ENCODE results near the gene CHRNB4. TPM values are rescaled to one million over a fixed set of nuclear protein-coding genes. Genes with fewer than 3 reads are reported as not detected.

CHRNB4 gene
- total RNA-seq, 1 experiment from 2014 or later = 0.13 TPM

DNA sequence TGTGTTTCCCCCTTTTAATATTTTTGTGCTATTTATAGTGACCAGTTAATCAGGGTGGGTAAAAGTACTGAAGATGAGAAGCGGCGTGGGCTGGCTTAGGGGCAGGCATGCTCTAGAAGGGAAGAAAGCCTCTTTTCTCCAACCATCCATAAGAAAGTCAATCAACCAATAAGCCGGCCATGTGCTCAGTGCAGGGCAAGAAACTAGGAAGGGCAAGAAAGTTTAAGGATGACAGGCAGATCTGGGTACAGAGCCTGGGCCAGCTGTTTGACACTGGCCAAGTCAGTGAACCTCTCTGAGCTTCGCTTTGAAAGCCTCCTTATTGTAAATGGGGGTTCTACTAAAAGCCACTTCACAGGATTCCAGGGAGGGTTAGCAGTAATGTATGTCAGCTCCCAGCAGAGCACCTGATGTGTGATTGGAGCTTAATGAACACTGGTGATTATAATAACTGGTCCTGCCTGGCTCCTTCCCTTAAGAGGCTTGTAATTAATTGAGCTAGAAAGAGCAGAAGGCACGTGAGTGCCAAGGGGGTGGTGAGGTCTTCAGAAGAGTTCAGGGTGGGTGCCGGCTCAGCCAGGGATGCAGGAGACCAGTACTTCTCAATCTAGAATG, 14.5 kb downstream of the CHRNB4 start:
- H3F3A ChIP-seq (ENCODE audit: insufficient read depth, low read depth) = no peaks in the 10 kb centered on the region
- intact Hi-C loops (cut with micrococcal nuclease; ENCODE audit: unreplicated experiment) = no loop called here
- no peak overlapping the region for H3K4me3 ChIP-seq
- H3K9me2 ChIP-seq (ENCODE audit: insufficient read depth) = no peaks in the 10 kb centered on the region
- H2AFZ ChIP-seq = no peak overlapping the region
- DNase-seq = no peak
- H4K20me1 ChIP-seq (ENCODE audit: insufficient read depth) = no peaks in the 10 kb centered on the region
- H3K4me2 ChIP-seq = no peak overlapping the region
- no peak overlapping the region for H3K27ac ChIP-seq
- ChIA-PET CTCF (no interaction called here), POLR2A (ENCODE audit: unreplicated experiment) (no interaction called here)
- H3K4me1 ChIP-seq (replicated peaks; ENCODE audit: insufficient read depth) = no peaks in the 10 kb centered on the region
- BruUV-seq (replicated peaks) = no TSS peak
- no peaks in the 10 kb centered on the region for H3K36me3 ChIP-seq (ENCODE audit: low read depth)
- H3K27me3 ChIP-seq (ENCODE audit: insufficient read depth, low read depth) = peaks cover 61% of the 10 kb centered on the region
- no peaks in the 10 kb centered on the region for H3K9me3 ChIP-seq (ENCODE audit: insufficient read depth, low read depth)
- TF ChIP-seq, protein P1, sequence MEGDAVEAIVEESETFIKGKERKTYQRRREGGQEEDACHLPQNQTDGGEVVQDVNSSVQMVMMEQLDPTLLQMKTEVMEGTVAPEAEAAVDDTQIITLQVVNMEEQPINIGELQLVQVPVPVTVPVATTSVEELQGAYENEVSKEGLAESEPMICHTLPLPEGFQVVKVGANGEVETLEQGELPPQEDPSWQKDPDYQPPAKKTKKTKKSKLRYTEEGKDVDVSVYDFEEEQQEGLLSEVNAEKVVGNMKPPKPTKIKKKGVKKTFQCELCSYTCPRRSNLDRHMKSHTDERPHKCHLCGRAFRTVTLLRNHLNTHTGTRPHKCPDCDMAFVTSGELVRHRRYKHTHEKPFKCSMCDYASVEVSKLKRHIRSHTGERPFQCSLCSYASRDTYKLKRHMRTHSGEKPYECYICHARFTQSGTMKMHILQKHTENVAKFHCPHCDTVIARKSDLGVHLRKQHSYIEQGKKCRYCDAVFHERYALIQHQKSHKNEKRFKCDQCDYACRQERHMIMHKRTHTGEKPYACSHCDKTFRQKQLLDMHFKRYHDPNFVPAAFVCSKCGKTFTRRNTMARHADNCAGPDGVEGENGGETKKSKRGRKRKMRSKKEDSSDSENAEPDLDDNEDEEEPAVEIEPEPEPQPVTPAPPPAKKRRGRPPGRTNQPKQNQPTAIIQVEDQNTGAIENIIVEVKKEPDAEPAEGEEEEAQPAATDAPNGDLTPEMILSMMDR (conservative IDR thresholded peaks at IDR 0.05) = no peak
- TF ChIP-seq EZH2 (IDR thresholded peaks at IDR 0.05; ENCODE audit: low read depth) = no peak
- no peaks in the 10 kb centered on the region for H3K79me2 ChIP-seq (ENCODE audit: low read depth)

DNA sequence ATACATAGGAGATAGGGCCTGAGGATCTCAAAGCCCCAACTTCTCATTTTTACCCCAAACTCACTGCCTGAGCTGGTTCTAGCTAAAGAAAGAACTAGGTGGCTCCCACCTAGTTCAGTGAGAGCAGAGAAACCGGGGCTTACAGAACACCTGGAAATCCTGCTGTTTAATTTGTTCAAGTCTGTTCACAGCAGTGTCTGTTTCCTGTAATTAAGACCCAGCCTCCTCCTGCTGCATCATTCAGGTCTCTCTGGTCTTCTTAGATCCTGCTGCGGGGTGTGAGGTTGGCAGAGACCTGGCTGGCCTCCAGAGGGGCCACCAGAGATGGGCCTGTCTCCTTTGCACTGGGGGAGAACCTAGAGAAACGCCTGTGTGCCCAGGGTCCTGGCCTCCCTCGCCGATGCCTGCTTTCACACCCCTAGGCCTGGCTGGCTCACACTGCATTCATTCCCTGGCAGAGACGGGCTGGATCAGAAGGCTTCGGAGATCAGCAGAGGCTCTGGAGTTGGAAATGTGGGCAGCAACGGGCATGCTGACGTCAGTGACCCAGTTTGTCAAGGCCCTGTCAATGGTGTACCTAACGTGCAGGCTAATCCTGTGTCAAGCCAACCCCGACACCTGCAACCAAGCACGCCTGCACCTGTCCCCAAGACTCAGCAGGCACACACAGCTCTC, 15.3 kb downstream of the CHRNB4 start:
- no peak for TF ChIP-seq EZH2 (IDR thresholded peaks at IDR 0.05; ENCODE audit: low read depth)
- TF ChIP-seq, protein P1 (conservative IDR thresholded peaks at IDR 0.05) = no peak
- no peaks in the 10 kb centered on the region for H3F3A ChIP-seq (ENCODE audit: insufficient read depth, low read depth)
- H3K4me2 ChIP-seq = no peak overlapping the region
- H3K9me2 ChIP-seq (ENCODE audit: insufficient read depth) = no peaks in the 10 kb centered on the region
- ChIA-PET POLR2A (ENCODE audit: unreplicated experiment) (no interaction called here), CTCF (no interaction called here)
- peaks cover 61% of the 10 kb centered on the region for H3K27me3 ChIP-seq (ENCODE audit: insufficient read depth, low read depth)
- no peaks in the 10 kb centered on the region for H3K36me3 ChIP-seq (ENCODE audit: low read depth)
- no peaks in the 10 kb centered on the region for H3K9me3 ChIP-seq (ENCODE audit: insufficient read depth, low read depth)
- no peak overlapping the region for H3K27ac ChIP-seq
- intact Hi-C loops (cut with micrococcal nuclease; ENCODE audit: unreplicated experiment) = no loop called here
- no peak for DNase-seq
- no peak overlapping the region for H2AFZ ChIP-seq
- no TSS peak for BruUV-seq (replicated peaks)
- no peaks in the 10 kb centered on the region for H3K79me2 ChIP-seq (ENCODE audit: low read depth)
- no peak overlapping the region for H3K4me3 ChIP-seq
- H4K20me1 ChIP-seq (ENCODE audit: insufficient read depth) = no peaks in the 10 kb centered on the region
- H3K4me1 ChIP-seq (replicated peaks; ENCODE audit: insufficient read depth) = no peaks in the 10 kb centered on the region

DNA sequence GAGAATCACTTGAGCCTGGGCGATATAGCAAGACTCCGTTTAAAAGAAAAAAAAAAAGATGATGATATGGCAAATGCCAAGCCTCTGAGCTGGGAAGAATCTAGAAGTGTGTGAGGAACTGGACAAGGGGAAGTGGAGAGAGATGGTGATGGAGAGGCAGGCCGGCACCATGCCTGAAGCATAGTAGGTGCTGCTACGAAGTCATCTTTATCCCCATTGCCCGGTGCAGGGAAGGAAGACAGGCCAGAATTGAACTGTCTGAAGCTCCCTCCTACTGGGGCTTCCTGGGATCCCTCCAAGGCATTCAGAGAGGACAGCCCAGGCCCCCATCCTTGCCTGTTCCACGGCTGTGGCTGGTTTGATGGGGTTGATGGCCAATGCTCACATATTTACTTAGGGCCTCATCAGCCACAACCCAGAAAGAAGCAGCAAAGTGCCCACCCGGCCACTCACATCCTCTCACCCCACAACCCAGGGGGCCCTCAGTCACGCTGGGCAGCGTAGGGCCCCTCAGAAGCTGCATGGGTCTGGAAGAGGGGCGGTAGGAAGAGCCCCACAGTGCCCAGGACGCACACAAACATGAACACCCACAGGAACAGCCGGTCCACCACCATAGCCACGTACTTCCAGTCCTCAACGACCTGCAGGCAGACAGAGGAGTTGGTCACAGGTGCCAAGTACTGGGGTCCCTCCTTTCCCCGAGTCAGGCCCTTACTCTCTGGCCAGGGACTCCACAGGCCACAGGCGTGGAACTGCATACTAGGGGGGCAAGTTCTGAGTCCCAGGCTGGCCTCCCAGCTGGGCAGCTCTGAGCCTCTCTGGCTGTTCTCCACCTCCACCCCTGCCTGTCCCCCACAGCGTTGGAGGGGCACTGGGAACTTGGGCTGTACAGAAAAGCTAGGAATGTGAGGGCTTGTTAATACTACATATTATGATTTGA, 16.1 kb downstream of the CHRNB4 start:
- intact Hi-C loops (cut with micrococcal nuclease; ENCODE audit: unreplicated experiment) = no loop called here
- H3K4me1 ChIP-seq (replicated peaks; ENCODE audit: insufficient read depth) = no peaks in the 10 kb centered on the region
- no peak overlapping the region for H3K4me3 ChIP-seq
- H3K27me3 ChIP-seq (ENCODE audit: insufficient read depth, low read depth) = peaks cover 61% of the 10 kb centered on the region
- DNase-seq = no peak
- H3K9me2 ChIP-seq (ENCODE audit: insufficient read depth) = no peaks in the 10 kb centered on the region
- H3K9me3 ChIP-seq (ENCODE audit: insufficient read depth, low read depth) = no peaks in the 10 kb centered on the region
- H3K4me2 ChIP-seq = no peak overlapping the region
- H3K79me2 ChIP-seq (ENCODE audit: low read depth) = no peaks in the 10 kb centered on the region
- H3K27ac ChIP-seq = no peak overlapping the region
- no peaks in the 10 kb centered on the region for H4K20me1 ChIP-seq (ENCODE audit: insufficient read depth)
- no peaks in the 10 kb centered on the region for H3K36me3 ChIP-seq (ENCODE audit: low read depth)
- H3F3A ChIP-seq (ENCODE audit: insufficient read depth, low read depth) = no peaks in the 10 kb centered on the region
- no peak for TF ChIP-seq EZH2 (IDR thresholded peaks at IDR 0.05; ENCODE audit: low read depth)
- TF ChIP-seq, protein P1 (conservative IDR thresholded peaks at IDR 0.05) = no peak
- BruUV-seq (replicated peaks) = no TSS peak
- POLR2A ChIA-PET (ENCODE audit: unreplicated experiment) = interaction anchor here (0.7 kb wide), 1 partner anchor 116 kb away, joined by 4 read pairs; no protein-coding TSS in a partner anchor
- CTCF ChIA-PET = no interaction called here
- H2AFZ ChIP-seq = no peak overlapping the region
